Ovary (tissue), 3 donors: ENCODE measurements around the gene TBC1D14.

Experiments used
- CTCF ChIP-seq, 3 donors: fragments of 450-650 bp in 2 of 3; fragments of 200-600 bp in 1 of 3; IDR thresholded peaks; one replicate each; pipeline versions ENCODE4 v1.5.1 to v1.8.0; 2016 to 2022; ENCODE audit warnings: antibody characterized with exemption in 3 of 3, mild to moderate bottlenecking in 1 of 3
- EP300 ChIP-seq: sonication (generic); formaldehyde crosslinking; IDR thresholded peaks from one replicate; pipeline ENCODE4 v1.6.1; 2017; ENCODE audit warnings: antibody characterized with exemption
- POLR2A ChIP-seq: fragments of 450-650 bp; IDR thresholded peaks from one replicate; pipeline ENCODE4 v1.6.1; 2017; ENCODE audit warnings: antibody characterized with exemption, mild to moderate bottlenecking, moderate library complexity
- donor health status: DM: no; HTN: no; CAD: no.

DNA sequence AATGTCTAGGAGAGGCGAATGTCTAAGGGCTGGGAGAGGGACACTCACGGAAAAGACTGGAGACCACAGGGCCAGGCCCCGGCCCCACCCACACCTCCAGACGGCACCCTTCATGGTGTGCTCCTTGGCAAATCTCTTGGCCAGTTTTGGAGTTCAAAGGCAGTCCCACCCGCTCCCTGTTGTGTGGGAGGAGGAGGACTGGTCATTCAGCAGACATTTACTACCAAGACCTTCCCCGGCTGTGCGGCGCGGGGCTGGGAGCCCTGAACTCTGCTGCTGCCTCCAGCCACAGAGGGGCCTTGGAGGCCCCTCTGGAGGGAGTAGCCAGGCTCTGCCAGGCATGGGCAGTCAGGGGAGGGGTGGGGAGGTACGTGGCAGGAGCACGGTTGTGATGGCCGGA is 8.7 kb upstream of the TBC1D14 start:
- TF ChIP-seq CTCF (IDR thresholded peaks at IDR 0.05) (no peak), POLR2A (no peak), EP300 (no peak)
